ENCODE measurements around the gene CALCR. TPM values are rescaled to one million over a fixed set of nuclear protein-coding genes. Genes with fewer than 3 reads are reported as not detected.

The CALCR gene
- total and polyA plus RNA-seq, 9 of the 15 experiments (the other 6 are each of a cell fraction or from before 2014, with no cell fraction given) = 0.04 to 0.14 (median 0.09) TPM; not detected in 3

DNA sequence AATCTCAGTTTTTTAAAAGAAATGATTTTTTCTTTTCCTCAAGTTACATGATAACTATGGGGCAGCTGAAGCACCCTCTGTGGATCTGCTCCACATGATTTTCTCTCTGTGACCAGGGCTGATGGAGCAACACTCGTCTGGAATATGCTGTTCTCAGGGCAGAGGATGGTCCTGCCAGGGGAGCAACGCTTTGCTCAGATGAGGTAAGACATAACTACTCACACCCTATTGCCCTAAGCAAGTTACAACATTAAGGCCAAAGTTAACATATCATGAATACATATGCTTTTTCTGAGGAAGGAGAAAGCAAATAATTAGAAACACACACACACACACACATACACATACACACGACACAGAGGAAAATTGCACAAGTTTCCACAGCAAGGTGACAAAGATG lies 71.4 kb downstream of the CALCR start:
- POLR2A ChIA-PET = no interaction called here
- no peaks in the 10 kb centered on the region for H3K4me1 ChIP-seq (replicated peaks in 1 of 2; ENCODE audit: control insufficient read depth in 2 of 2, insufficient read depth in 2 of 2, low read length in 2 of 2)
- FAIRE-seq (peak; percentile 32), DNase-seq (ENCODE audit: extremely low read depth in 1 of 4, low spot score in 3 of 4) (no peak), ATAC-seq (no peak)
- no peak overlapping the region for H3K4me2 ChIP-seq (ENCODE audit: insufficient read depth, low read length)
- H3K4me3 ChIP-seq = no peak overlapping the region
- H4K20me1 ChIP-seq (replicated peaks; ENCODE audit: control insufficient read depth, insufficient read depth, low read length) = no peaks in the 10 kb centered on the region
- H3K9me1 ChIP-seq (ENCODE audit: control insufficient read depth, insufficient read depth, low read length) = no peaks in the 10 kb centered on the region
- H3K9me3 ChIP-seq (replicated peaks; ENCODE audit: control insufficient read depth, insufficient read depth, low read depth, low read length) = no peaks in the 10 kb centered on the region
- BruUV-seq (replicated peaks) = no TSS peak
- no peak overlapping the region for H3K9ac ChIP-seq (ENCODE audit: insufficient read depth in 1 of 2, low read depth in 2 of 2, low read length in 2 of 2)
- intact Hi-C loops (cut with micrococcal nuclease) (no loop called here), in situ Hi-C loops (cut with MboI) (no loop called here)
- no peaks in the 10 kb centered on the region for H3K27me3 ChIP-seq (ENCODE audit: control insufficient read depth in 2 of 2, insufficient read depth in 2 of 2, low read length in 2 of 2)
- no peaks in the 10 kb centered on the region for H3K36me3 ChIP-seq (ENCODE audit: control insufficient read depth, insufficient read depth, low read length)
- H3K27ac ChIP-seq (ENCODE audit: extremely low read depth, low read depth, low read length) = no peak overlapping the region
- 0% methylated on average over 3 of the region's 3 CpGs for WGBS (ENCODE audit: insufficient coverage, low coverage, missing lambda C conversion rate)
- no peak overlapping the region for H2AFZ ChIP-seq (ENCODE audit: low read depth, low read length)
- no peaks in the 10 kb centered on the region for H3K79me2 ChIP-seq (ENCODE audit: control insufficient read depth, insufficient read depth, low read length)
- CTCF ChIA-PET (ENCODE audit: low intra/inter-chr PET ratio) = no interaction called here
- TF ChIP-seq MIER1 (IDR thresholded peaks at IDR 0.05; ENCODE audit: low read depth) = no peak
- no peak for TF ChIP-seq ZNF217 (CRISPR knock-in tag; IDR thresholded peaks at IDR 0.05)
- TF ChIP-seq NR2F6 (CRISPR knock-in tag; IDR thresholded peaks at IDR 0.05) = no peak
- TF ChIP-seq, protein P1, sequence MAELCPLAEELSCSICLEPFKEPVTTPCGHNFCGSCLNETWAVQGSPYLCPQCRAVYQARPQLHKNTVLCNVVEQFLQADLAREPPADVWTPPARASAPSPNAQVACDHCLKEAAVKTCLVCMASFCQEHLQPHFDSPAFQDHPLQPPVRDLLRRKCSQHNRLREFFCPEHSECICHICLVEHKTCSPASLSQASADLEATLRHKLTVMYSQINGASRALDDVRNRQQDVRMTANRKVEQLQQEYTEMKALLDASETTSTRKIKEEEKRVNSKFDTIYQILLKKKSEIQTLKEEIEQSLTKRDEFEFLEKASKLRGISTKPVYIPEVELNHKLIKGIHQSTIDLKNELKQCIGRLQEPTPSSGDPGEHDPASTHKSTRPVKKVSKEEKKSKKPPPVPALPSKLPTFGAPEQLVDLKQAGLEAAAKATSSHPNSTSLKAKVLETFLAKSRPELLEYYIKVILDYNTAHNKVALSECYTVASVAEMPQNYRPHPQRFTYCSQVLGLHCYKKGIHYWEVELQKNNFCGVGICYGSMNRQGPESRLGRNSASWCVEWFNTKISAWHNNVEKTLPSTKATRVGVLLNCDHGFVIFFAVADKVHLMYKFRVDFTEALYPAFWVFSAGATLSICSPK (IDR thresholded peaks at IDR 0.05; ENCODE audit: borderline replicate concordance) = no peak
- no peak for TF ChIP-seq ZNF384 (IDR thresholded peaks at IDR 0.05; ENCODE audit: low read depth, low read length)
- no peak for TF ChIP-seq TOE1 (IDR thresholded peaks at IDR 0.05; ENCODE audit: borderline replicate concordance)
- no peak for TF ChIP-seq TOE1 (CRISPR knock-in tag; IDR thresholded peaks at IDR 0.05; ENCODE audit: borderline replicate concordance, low read depth)
- TF ChIP-seq IRF1 (CRISPR knock-in tag; IDR thresholded peaks at IDR 0.05; ENCODE audit: borderline replicate concordance) = no peak
- TF ChIP-seq CBX1 (IDR thresholded peaks at IDR 0.05; ENCODE audit: low read depth) = no peak
- TF ChIP-seq, protein P2, sequence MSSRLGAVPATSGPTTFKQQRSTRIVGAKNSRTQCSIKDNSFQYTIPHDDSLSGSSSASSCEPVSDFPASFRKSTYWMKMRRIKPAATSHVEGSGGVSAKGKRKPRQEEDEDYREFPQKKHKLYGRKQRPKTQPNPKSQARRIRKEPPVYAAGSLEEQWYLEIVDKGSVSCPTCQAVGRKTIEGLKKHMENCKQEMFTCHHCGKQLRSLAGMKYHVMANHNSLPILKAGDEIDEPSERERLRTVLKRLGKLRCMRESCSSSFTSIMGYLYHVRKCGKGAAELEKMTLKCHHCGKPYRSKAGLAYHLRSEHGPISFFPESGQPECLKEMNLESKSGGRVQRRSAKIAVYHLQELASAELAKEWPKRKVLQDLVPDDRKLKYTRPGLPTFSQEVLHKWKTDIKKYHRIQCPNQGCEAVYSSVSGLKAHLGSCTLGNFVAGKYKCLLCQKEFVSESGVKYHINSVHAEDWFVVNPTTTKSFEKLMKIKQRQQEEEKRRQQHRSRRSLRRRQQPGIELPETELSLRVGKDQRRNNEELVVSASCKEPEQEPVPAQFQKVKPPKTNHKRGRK (tag; IDR thresholded peaks at IDR 0.05) = no peak
- TF ChIP-seq, protein P3, sequence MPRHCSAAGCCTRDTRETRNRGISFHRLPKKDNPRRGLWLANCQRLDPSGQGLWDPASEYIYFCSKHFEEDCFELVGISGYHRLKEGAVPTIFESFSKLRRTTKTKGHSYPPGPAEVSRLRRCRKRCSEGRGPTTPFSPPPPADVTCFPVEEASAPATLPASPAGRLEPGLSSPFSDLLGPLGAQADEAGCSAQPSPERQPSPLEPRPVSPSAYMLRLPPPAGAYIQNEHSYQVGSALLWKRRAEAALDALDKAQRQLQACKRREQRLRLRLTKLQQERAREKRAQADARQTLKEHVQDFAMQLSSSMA (CRISPR knock-in tag; IDR thresholded peaks at IDR 0.05) = no peak
- TF ChIP-seq SRSF7 (optimal IDR thresholded peaks at IDR 0.05; ENCODE audit: low read depth, low read length) = no peak
- TF ChIP-seq, protein P4, sequence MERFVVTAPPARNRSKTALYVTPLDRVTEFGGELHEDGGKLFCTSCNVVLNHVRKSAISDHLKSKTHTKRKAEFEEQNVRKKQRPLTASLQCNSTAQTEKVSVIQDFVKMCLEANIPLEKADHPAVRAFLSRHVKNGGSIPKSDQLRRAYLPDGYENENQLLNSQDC (CRISPR knock-in tag; IDR thresholded peaks at IDR 0.05) = no peak
- no peak for TF ChIP-seq U2AF2 (optimal IDR thresholded peaks at IDR 0.05; ENCODE audit: low read depth, low read length)
- no peak for TF ChIP-seq ATF1 (CRISPR knock-in tag; IDR thresholded peaks at IDR 0.05)
- TF ChIP-seq ATF1 (tag; IDR thresholded peaks at IDR 0.05) = no peak
- no peak for TF ChIP-seq RBM22 (IDR thresholded peaks at IDR 0.05; ENCODE audit: low read depth, low read length, poor library complexity, severe bottlenecking)
- no peak for TF ChIP-seq RNF2 (IDR thresholded peaks at IDR 0.05)
- TF ChIP-seq NFRKB (IDR thresholded peaks at IDR 0.05; ENCODE audit: low read depth) = no peak
- TF ChIP-seq, protein P5, sequence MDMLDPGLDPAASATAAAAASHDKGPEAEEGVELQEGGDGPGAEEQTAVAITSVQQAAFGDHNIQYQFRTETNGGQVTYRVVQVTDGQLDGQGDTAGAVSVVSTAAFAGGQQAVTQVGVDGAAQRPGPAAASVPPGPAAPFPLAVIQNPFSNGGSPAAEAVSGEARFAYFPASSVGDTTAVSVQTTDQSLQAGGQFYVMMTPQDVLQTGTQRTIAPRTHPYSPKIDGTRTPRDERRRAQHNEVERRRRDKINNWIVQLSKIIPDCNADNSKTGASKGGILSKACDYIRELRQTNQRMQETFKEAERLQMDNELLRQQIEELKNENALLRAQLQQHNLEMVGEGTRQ (CRISPR knock-in tag; IDR thresholded peaks at IDR 0.05) = no peak

All from K562 (cell line).